HepG2 (cell line): ENCODE measurements around the gene GBGT1. TPM values are rescaled to one million over a fixed set of nuclear protein-coding genes. Genes with fewer than 3 reads are reported as not detected.

ENCODE experiments used
- ATAC-seq: fragments of 200-7000 bp; cut with Tn5 transposase; 3 replicates; pipeline ENCODE4 v1.9.1; 2020; ENCODE audit warnings: mild to moderate bottlenecking, moderate library complexity
- BruUV-seq: library from RNA; stranded (reverse); fragments of 400-500 nt; replicated peaks from 2 replicates; lab custom pipeline; 2021; lab: Mats Ljungman, UMichigan
- CTCF ChIA-PET: fragments of 300-600 bp; formaldehyde crosslinking; extraction: SDS; loops from one replicate; lab custom pipeline; 2021; ENCODE audit warnings: low total read pairs, inconsistent platforms, low intra/inter-chr PET ratio; lab: Yijun Ruan, JAX
- POLR2A ChIA-PET: fragments of 350-600 bp; sonication (Branson Sonifier 250); formaldehyde crosslinking; loops from one replicate; lab custom pipeline; 2020; ENCODE audit warnings: antibody characterized with exemption, inconsistent platforms; lab: Yijun Ruan, JAX
- DNase-seq: peaks from one replicate; pipeline ENCODE4 v3.0.0-alpha.2; 2015; ENCODE audit warnings: low spot score
- FAIRE-seq: peaks from 3 replicates; lab custom pipeline; 2011; peaks lifted over from hg19 to GRCh38; lab: Jason Lieb, UNC
- H2AFZ ChIP-seq: one replicate; pipeline ENCODE4 v1.6.1; 2011; ENCODE audit warnings: low read length, inconsistent platforms
- H3K27ac ChIP-seq: fragments of 300-600 bp; 3 replicates; pipeline ENCODE4 v1.8.0; 2011; ENCODE audit warnings: mixed run types, mild to moderate bottlenecking, mixed read lengths, low read length, inconsistent platforms; ENCODE audit not compliant: insufficient read depth; ENCODE audit errors: extremely low read length
- H3K27me3 ChIP-seq, 2 experiments: fragments of 200-600 bp in 1 of 2; 2 replicates in 1 of 2; 3 replicates in 1 of 2; pipeline versions ENCODE4 v1.6.0 to v1.8.0; 2011; ENCODE audit warnings: low read length in 2 of 2, mild to moderate bottlenecking in 2 of 2, moderate library complexity in 2 of 2, inconsistent platforms in 1 of 2; ENCODE audit not compliant: insufficient read depth in 2 of 2, control insufficient read depth in 1 of 2
- H3K36me3 ChIP-seq, 2 experiments: fragments of 200-600 bp in 1 of 2; replicated peaks in 1 of 2; 2 replicates in 1 of 2; 3 replicates in 1 of 2; pipeline versions ENCODE4 v1.5.1 to v1.8.0; 2011; ENCODE audit warnings: low read length in 2 of 2, inconsistent platforms in 1 of 2; ENCODE audit not compliant: insufficient read depth in 2 of 2, control insufficient read depth in 1 of 2
- H3K4me1 ChIP-seq: 2 replicates; pipeline ENCODE4 v1.5.1; 2012; ENCODE audit warnings: low read length, inconsistent platforms; ENCODE audit not compliant: insufficient read depth
- H3K4me2 ChIP-seq: 2 replicates; pipeline ENCODE4 v1.6.0; 2011; ENCODE audit warnings: low read depth, low read length, inconsistent platforms
- H3K4me3 ChIP-seq, 3 experiments: fragments of 200-600 bp in 1 of 3; sonication (generic), shearing (Covaris generic) in 1 of 3; replicated peaks in 1 of 3; 2 replicates each; pipeline ENCODE4 v1.5.1; 2011 to 2016; ENCODE audit warnings: low read length in 3 of 3, inconsistent platforms in 2 of 3, low read depth in 2 of 3, mild to moderate bottlenecking in 2 of 3, control low read depth in 1 of 3, mixed read lengths in 1 of 3; ENCODE audit not compliant: insufficient read depth in 1 of 3
- H3K79me2 ChIP-seq: one replicate; pipeline ENCODE4 v1.6.1; 2011; ENCODE audit warnings: low read length, inconsistent platforms; ENCODE audit not compliant: insufficient read depth
- H3K9ac ChIP-seq: 2 replicates; pipeline ENCODE4 v1.6.0; 2011; ENCODE audit warnings: mild to moderate bottlenecking, low read depth, low read length, inconsistent platforms; ENCODE audit not compliant: insufficient read depth
- H3K9me3 ChIP-seq: 2 replicates; pipeline ENCODE4 v1.5.1; 2012; ENCODE audit warnings: mild to moderate bottlenecking, low read length
- H4K20me1 ChIP-seq: 2 replicates; pipeline ENCODE4 v1.6.0; 2011; ENCODE audit warnings: inconsistent platforms, mild to moderate bottlenecking, low read length, moderate library complexity; ENCODE audit not compliant: insufficient read depth
- ADNP ChIP-seq: sonication (generic); formaldehyde crosslinking; IDR thresholded peaks from 2 replicates; pipeline ENCODE4 v1.4.0; 2020; ENCODE audit warnings: missing genetic modification reagents
- CHD4 ChIP-seq: fragments of 200-600 bp; sonication (generic); IDR thresholded peaks from 2 replicates; pipeline ENCODE4 v1.7.0; 2017; ENCODE audit warnings: mild to moderate bottlenecking, low read length, borderline replicate concordance
- USF2 ChIP-seq, 2 experiments: sonication (generic) in 1 of 2; formaldehyde crosslinking in 1 of 2; IDR thresholded peaks; 2 replicates each; pipeline versions ENCODE4 v1.5.1 to v1.6.1; 2011 to 2020; ENCODE audit warnings: borderline replicate concordance in 1 of 2, low read depth in 1 of 2, low read length in 1 of 2, mild to moderate bottlenecking in 1 of 2, missing genetic modification reagents in 1 of 2, moderate library complexity in 1 of 2
- ZMYM3 ChIP-seq: sonication (generic); formaldehyde crosslinking; IDR thresholded peaks from 2 replicates; pipeline ENCODE4 v1.5.1; 2020; ENCODE audit warnings: mild to moderate bottlenecking, missing genetic modification reagents
- ZNF205 ChIP-seq: IDR thresholded peaks from 2 replicates; pipeline ENCODE4 v1.6.1; 2018; ENCODE audit warnings: missing biosample characterization, missing genetic modification reagents
- ZNF629 ChIP-seq: sonication (generic); formaldehyde crosslinking; conservative IDR thresholded peaks from 2 replicates; pipeline ENCODE4 v1.5.0; 2020; ENCODE audit warnings: missing genetic modification reagents
- ZZZ3 ChIP-seq: sonication (generic); formaldehyde crosslinking; IDR thresholded peaks from 2 replicates; pipeline ENCODE4 v1.4.0; 2020; ENCODE audit warnings: missing genetic modification reagents, mild to moderate bottlenecking, borderline replicate concordance
- WGBS: methylation state at CpG from one replicate; pipeline ENCODE4 v1.1.6; 2017; ENCODE audit warnings: low lambda C conversion rate; 5-methylcytosine and 5-hydroxymethylcytosine counted together
- in situ Hi-C: cut with HindIII; loops from 2 replicates; pipeline ENCODE4 v1.10.0; 2017; ENCODE audit warnings: low pct_unique_long_range_greater_than_20kb; ENCODE audit not compliant: extremely low pct_ligation_motif_present
- intact Hi-C: fragments of 100-400 bp; cut with micrococcal nuclease; formaldehyde crosslinking; loops from one replicate; pipeline ENCODE4 v1.10.0; 2022; ENCODE audit not compliant: unreplicated experiment
- polyA plus RNA-seq, 8 experiments: library from polyadenylated mRNA; depleted of rRNA in 3 of 8; stranded (reverse) in 7 of 8; unstranded in 1 of 8; fragments of >200 nt; fragmentation: Illumina TruSeq in 4 of 8; extraction: Trizol in 4 of 8; gene quantifications; 2 replicates each; pipeline versions ENCODE4 v1.2.1 to v1.2.3, GENCODE V29; 2011 to 2016; ENCODE audit warnings: low read depth in 4 of 8, missing spikeins in 1 of 8, mixed read lengths in 1 of 8; ENCODE audit not compliant: insufficient read depth in 1 of 8
- total RNA-seq, 5 experiments: library from RNA; depleted of rRNA; stranded (reverse); fragments of >200 nt; fragmentation: Illumina TruSeq; extraction: Trizol; gene quantifications; 2 replicates each; pipeline ENCODE4 v1.2.3, GENCODE V29; 2016; ENCODE audit warnings: low read depth in 1 of 5

GBGT1 gene
- total and polyA plus RNA-seq, 2 of the 13 experiments (the other 11 are each of a cell fraction or from before 2014, with no cell fraction given), result not detected

GRCh38 chr9:133154097-133154989 lies 9.4 kb downstream of the GBGT1 start:
- FAIRE-seq (no peak), DNase-seq (no peak), ATAC-seq (no peak)
- no peak overlapping the region; the same call in 1 of the 2 replicates for H3K4me2 ChIP-seq
- H2AFZ ChIP-seq, result no peak overlapping the region
- H3K9me3 ChIP-seq, result no peaks in the 10 kb centered on the region
- in situ Hi-C loops (no loop called here), intact Hi-C loops (no loop called here)
- no peak overlapping the region for H3K27ac ChIP-seq
- ChIA-PET POLR2A (no interaction called here), CTCF (no interaction called here)
- TF ChIP-seq ZNF205 (CRISPR knock-in tag) (no peak), CHD4 (peak; percentile 49; the same call in 1 of the 2 replicates), USF2 (IDR thresholded peaks at IDR 0.05; ENCODE audit: low read depth, low read length) (0 out of 2 replicates have a peak, but pooled peaks have one; percentile 16), USF2 (CRISPR knock-in tag; IDR thresholded peaks at IDR 0.05; ENCODE audit: borderline replicate concordance) (no peak), ZZZ3 (CRISPR knock-in tag) (no peak), ZMYM3 (CRISPR knock-in tag) (peak; percentile 91), ZNF629 (CRISPR knock-in tag) (peak; percentile 95), ADNP (CRISPR knock-in tag) (0 out of 2 replicates have a peak, but pooled peaks have one; percentile 27)
- no peaks in the 10 kb centered on the region for H3K36me3 ChIP-seq
- WGBS, result 51% methylated on average over 7 of the region's 13 CpGs
- peaks cover 44% of the 10 kb centered on the region for H3K4me1 ChIP-seq
- H4K20me1 ChIP-seq, result no peaks in the 10 kb centered on the region
- H3K9ac ChIP-seq, result no peak overlapping the region
- H3K4me3 ChIP-seq, result no peak overlapping the region; a peak in 1 of 6 replicates
- BruUV-seq, result no TSS peak
- no peaks in the 10 kb centered on the region for H3K79me2 ChIP-seq
- peaks cover 0 to 7% of the 10 kb centered on the region in 2 experiments; a peak in 1 of 5 replicates for H3K27me3 ChIP-seq
